ENCODE results near the gene ESRRA.
"Not testable (repeated sequence)": the region's sequence is repeated elsewhere in the genome, so short reads cannot be mapped to it uniquely, and the experiment has no call there.

Gene ESRRA

GRCh38 chr11:64313491-64314145, 8.3 kb downstream of the ESRRA start:
- no peak for DNase-seq (ENCODE audit: low read depth in 3 of 3)

GRCh38 chr11:64314146-64314804, 9.0 kb downstream of the ESRRA start:
- DNase-seq (ENCODE audit: low read depth in 3 of 3) = no peak

GRCh38 chr11:64314805-64315561, 9.7 kb downstream of the ESRRA start:
- DNase-seq (ENCODE audit: low read depth in 3 of 3) = no peak

GRCh38 chr11:64315667-64316526, 10.6 kb downstream of the ESRRA start:
- not testable (repeated sequence) for DNase-seq (ENCODE audit: low read depth in 3 of 3)

- no peak for DNase-seq (ENCODE audit: low read depth in 3 of 3)
Measured at GRCh38 chr11:64316672-64317324, 11.5 kb downstream of the ESRRA start.

- peak; percentile 93 to 97 (median 96) for DNase-seq (ENCODE audit: low read depth in 3 of 3)
Measured at GRCh38 chr11:64317325-64317960, 12.1 kb downstream of the ESRRA start, which contains the start of gene TRMT112. TRMT112 (minus strand) TSS chr11:64317559; CDS start chr11:64317526, 33 bp downstream.

- DNase-seq (ENCODE audit: low read depth in 3 of 3) = peak; percentile 80 to 94 (median 88)
Measured at GRCh38 chr11:64317961-64318765, 12.8 kb downstream of the ESRRA start, which contains the start of gene PRDX5. PRDX5 (plus strand) TSS chr11:64318121; CDS start chr11:64318216, 95 bp downstream.

GRCh38 chr11:64318766-64319761, 13.7 kb downstream of the ESRRA start:
- DNase-seq (ENCODE audit: low read depth in 3 of 3) = no peak

GRCh38 chr11:64320556-64320955, 15.2 kb downstream of the ESRRA start:
- no peak for DNase-seq (ENCODE audit: low read depth in 3 of 3)

GRCh38 chr11:64321026-64321425, 15.7 kb downstream of the ESRRA start:
- no peak for DNase-seq (ENCODE audit: low read depth in 3 of 3)

GRCh38 chr11:64321533-64321932, 16.2 kb downstream of the ESRRA start:
- DNase-seq (ENCODE audit: low read depth in 3 of 3) = no peak

GRCh38 chr11:64322925-64323260, 17.6 kb downstream of the ESRRA start:
- DNase-seq (ENCODE audit: low read depth in 3 of 3) = no peak

- DNase-seq (ENCODE audit: low read depth in 3 of 3) = no peak
Measured at GRCh38 chr11:64323373-64323772, 18.0 kb downstream of the ESRRA start.

- not testable (repeated sequence) for DNase-seq (ENCODE audit: low read depth in 3 of 3)
Measured at GRCh38 chr11:64323984-64324383, 18.7 kb downstream of the ESRRA start.

GRCh38 chr11:64324692-64325469, 19.6 kb downstream of the ESRRA start:
- DNase-seq (ENCODE audit: low read depth in 3 of 3) = no peak

- no peak for DNase-seq (ENCODE audit: low read depth in 3 of 3)
Measured at GRCh38 chr11:64327375-64327774, 22.1 kb downstream of the ESRRA start.

- no peak for DNase-seq (ENCODE audit: low read depth in 3 of 3)
Measured at GRCh38 chr11:64327993-64328392, 22.7 kb downstream of the ESRRA start.

- DNase-seq (ENCODE audit: low read depth in 3 of 3) = no peak
Measured at GRCh38 chr11:64330888-64331287, 25.6 kb downstream of the ESRRA start.
